GM12878 (cell line): ENCODE results near the gene CLDN7. TPM values are rescaled to one million over a fixed set of nuclear protein-coding genes. Genes with fewer than 3 reads are reported as not detected.

Source experiments
- ATAC-seq: fragments of 200-7000 bp; cut with Tn5 transposase; 3 replicates; pipeline ENCODE4 v1.9.1; 2020; ENCODE audit warnings: mild to moderate bottlenecking, moderate library complexity
- BruUV-seq: library from RNA; stranded (reverse); fragments of 400-500 nt; replicated peaks from 2 replicates; lab custom pipeline; 2021; lab: Mats Ljungman, UMichigan
- CTCF ChIA-PET: fragments of 300-600 bp; sonication (Branson Sonifier 250); formaldehyde crosslinking; extraction: SDS; loops from one replicate; lab custom pipeline; 2021; ENCODE audit warnings: inconsistent platforms; lab: Yijun Ruan, JAX
- POLR2A ChIA-PET: fragments of 350-600 bp; formaldehyde crosslinking; extraction: SDS; loops from one replicate; lab custom pipeline; 2021; ENCODE audit warnings: inconsistent platforms; lab: Charles Lee
- RAD21 ChIA-PET: fragments of 300-600 bp; sonication (Branson Sonifier 250); formaldehyde crosslinking; loops from one replicate; lab custom pipeline; 2023; ENCODE audit warnings: antibody characterized with exemption; ENCODE audit not compliant: unreplicated experiment; lab: Charles Lee
- SMC1A ChIA-PET: fragments of 300-600 bp; sonication (Branson Sonifier 250); formaldehyde crosslinking; loops from one replicate; lab custom pipeline; 2023; ENCODE audit not compliant: unreplicated experiment, uncharacterized antibody; lab: Charles Lee
- DNase-seq: peaks from one replicate; pipeline ENCODE4 v3.0.0-alpha.2; 2011; ENCODE audit warnings: low read depth, low spot score
- FAIRE-seq: peaks from 3 replicates; lab custom pipeline; 2011; peaks lifted over from hg19 to GRCh38; lab: Jason Lieb, UNC
- H2AFZ ChIP-seq: 2 replicates; pipeline ENCODE4 v1.6.0; 2011; ENCODE audit warnings: low read depth, low read length, control low read depth; ENCODE audit not compliant: control insufficient read depth
- H3K27ac ChIP-seq: 2 replicates; pipeline ENCODE4 v1.5.1; 2011; ENCODE audit warnings: control low read depth; ENCODE audit not compliant: control insufficient read depth, insufficient read depth
- H3K27me3 ChIP-seq, 2 experiments: replicated peaks in 1 of 2; 2 replicates each; pipeline versions ENCODE4 v1.6.0 to v1.6.1; 2011; ENCODE audit warnings: low read length in 1 of 2; ENCODE audit not compliant: control insufficient read depth in 2 of 2, insufficient read depth in 2 of 2
- H3K36me3 ChIP-seq, 2 experiments: 2 replicates each; pipeline ENCODE4 v1.5.1; 2011; ENCODE audit warnings: low read length in 1 of 2; ENCODE audit not compliant: control insufficient read depth in 2 of 2, insufficient read depth in 2 of 2
- H3K4me1 ChIP-seq: 2 replicates; pipeline ENCODE4 v1.6.1; 2011; ENCODE audit warnings: mild to moderate bottlenecking, low read length, moderate library complexity, mixed read lengths; ENCODE audit not compliant: control insufficient read depth, insufficient read depth
- H3K4me2 ChIP-seq: 2 replicates; pipeline ENCODE4 v1.6.0; 2011; ENCODE audit warnings: control low read depth; ENCODE audit not compliant: control insufficient read depth, insufficient read depth
- H3K4me3 ChIP-seq: fragments of 200-600 bp; sonication (generic); 2 replicates; pipeline ENCODE4 v1.5.1; 2016
- H3K79me2 ChIP-seq: 2 replicates; pipeline ENCODE4 v1.6.0; 2011; ENCODE audit warnings: low read length; ENCODE audit not compliant: control insufficient read depth, insufficient read depth
- H3K9ac ChIP-seq: 2 replicates; pipeline ENCODE4 v1.8.0; 2011; ENCODE audit warnings: low read length, control low read depth, mixed read lengths; ENCODE audit not compliant: control insufficient read depth, insufficient read depth
- H3K9me3 ChIP-seq: replicated peaks from 3 replicates; pipeline ENCODE4 v1.5.1; 2011; ENCODE audit warnings: mild to moderate bottlenecking, low read length; ENCODE audit not compliant: control insufficient read depth, insufficient read depth
- H4K20me1 ChIP-seq: 2 replicates; pipeline ENCODE4 v1.6.0; 2011; ENCODE audit not compliant: control insufficient read depth, insufficient read depth
- ATF3 ChIP-seq: IDR thresholded peaks from 2 replicates; pipeline ENCODE4 v1.6.1; 2011; ENCODE audit warnings: low read depth, mild to moderate bottlenecking, low read length, moderate library complexity, borderline replicate concordance; ENCODE audit errors: extremely low read depth
- BHLHE40 ChIP-seq, 2 experiments: fragments of 450-650 bp in 1 of 2; IDR thresholded peaks; 2 replicates each; pipeline ENCODE4 v1.6.1; 2011 to 2017; ENCODE audit warnings: low read depth in 2 of 2, borderline replicate concordance in 1 of 2, improper control_type of control experiment in 1 of 2, low read length in 1 of 2, mild to moderate bottlenecking in 1 of 2
- NFIC ChIP-seq: IDR thresholded peaks from 2 replicates; pipeline ENCODE4 v1.6.1; 2012; ENCODE audit warnings: low read depth, mild to moderate bottlenecking, inconsistent platforms, low read length, moderate library complexity
- PAX5 ChIP-seq: IDR thresholded peaks from 2 replicates; pipeline ENCODE4 v1.6.1; 2011; ENCODE audit warnings: low read depth, low read length, borderline replicate concordance
- PAX8 ChIP-seq: fragments of 450-650 bp; IDR thresholded peaks from 2 replicates; pipeline ENCODE4 v1.6.1; 2017; ENCODE audit warnings: mild to moderate bottlenecking, moderate library complexity
- POU2F2 ChIP-seq: IDR thresholded peaks from 3 replicates; pipeline ENCODE4 v1.6.1; 2011; ENCODE audit warnings: low read depth, mild to moderate bottlenecking, low read length, borderline replicate concordance
- TARDBP ChIP-seq: IDR thresholded peaks from 2 replicates; pipeline ENCODE4 v1.6.1; 2016; ENCODE audit warnings: borderline replicate concordance
- WGBS: methylation state at CpG from one replicate; pipeline ENCODE4 v1.1.6; 2016; ENCODE audit warnings: low lambda C conversion rate; ENCODE audit not compliant: insufficient replicate concordance, insufficient coverage; ENCODE audit errors: missing lambda C conversion rate; 5-methylcytosine and 5-hydroxymethylcytosine counted together
- in situ Hi-C: fragments of 300-500 bp; cut with MboI; formaldehyde crosslinking; loops from 9 replicates; pipeline ENCODE4 v1.14.3; 2018; ENCODE audit warnings: mixed read lengths
- intact Hi-C: fragments of 100-400 bp; cut with micrococcal nuclease; formaldehyde crosslinking; loops from one replicate; pipeline ENCODE4 v1.14.2; 2022; ENCODE audit not compliant: unreplicated experiment
- polyA plus RNA-seq, 11 experiments: library from polyadenylated mRNA; depleted of rRNA in 4 of 11; unstranded in 6 of 11; stranded (reverse) in 5 of 11; fragments of >200 nt; fragmentation: Nextera tagmentation in 4 of 11; fragmentation: Illumina TruSeq in 1 of 11; extraction: Ambion mirVana in 4 of 11; extraction: Trizol in 1 of 11; gene quantifications; 1 replicate in 1 of 11; 2 replicates in 10 of 11; pipeline versions ENCODE4 v1.2.1 to v1.2.3, GENCODE V29; 2011 to 2016; ENCODE audit warnings: inconsistent platforms in 2 of 11, missing spikeins in 2 of 11, low read depth in 1 of 11
- total RNA-seq, 4 experiments: library from RNA; depleted of rRNA in 3 of 4; stranded (reverse); fragments of >200 nt in 3 of 4; fragmentation: Illumina TruSeq in 1 of 4; extraction: Trizol in 1 of 4; gene quantifications; 2 replicates each; pipeline versions ENCODE4 v1.2.1 to v1.2.3, GENCODE V29; 2013 to 2021

Gene CLDN7
- total and polyA plus RNA-seq, 10 of the 15 experiments (the other 5 are each of a cell fraction or from before 2014, with no cell fraction given): 0.19 to 1.3 (median 0.36) TPM; not detected in 5

GRCh38 chr17:7236808-7237207 is 25.5 kb downstream of the CLDN7 start:
- H3K9ac ChIP-seq: no peak overlapping the region
- BruUV-seq: no TSS peak

More at GRCh38 chr17:7236808-7237207, 25.5 kb downstream of the CLDN7 start:
- no peaks in the 10 kb centered on the region for H3K27me3 ChIP-seq
- peaks cover 32% of the 10 kb centered on the region for H3K4me1 ChIP-seq
- SMC1A ChIA-PET: no interaction called here
- no peak for TF ChIP-seq ATF3
- no peak for TF ChIP-seq PAX5
- no peak for TF ChIP-seq TARDBP
- TF ChIP-seq PAX8: no peak
- TF ChIP-seq NFIC: no peak
- no peak for TF ChIP-seq BHLHE40 (IDR thresholded peaks at IDR 0.05; ENCODE audit: borderline replicate concordance in 1 of 2, low read depth in 2 of 2, low read length in 1 of 2)
- no peak for TF ChIP-seq POU2F2
- WGBS: 89% methylated on average over 6 of the region's 6 CpGs
- in situ Hi-C loops: no loop called here
- RAD21 ChIA-PET: interaction anchor here (1.2 to 1.6 kb wide), 2 partner anchors 13 to 17 kb away, joined by 3 to 7 read pairs; partner anchors contain the start of genes ACADVL and DLG4
- DNase-seq: no peak
- peak overlapping the region; percentile 70; the same call in 1 of the 2 replicates for H3K4me3 ChIP-seq
- no peaks in the 10 kb centered on the region for H3K9me3 ChIP-seq
- H3K79me2 ChIP-seq: peaks cover 68% of the 10 kb centered on the region
- no peak overlapping the region for H3K27ac ChIP-seq
- H3K4me2 ChIP-seq: peak overlapping the region; percentile 49; the same call in 1 of the 2 replicates
- H2AFZ ChIP-seq: no peak overlapping the region
- intact Hi-C loops: no loop called here
- POLR2A ChIA-PET: interaction anchor here (0.8 to 7.3 kb wide), 5 partner anchors 14 to 199 kb away, joined by 3 to 99 read pairs (median 3); partner anchors contain the start of genes ACADVL, CTDNEP1, DLG4 and ELP5
- no peak for ATAC-seq
- FAIRE-seq: no peak
- CTCF ChIA-PET: interaction anchor here (0.5 to 1.5 kb wide), 2 partner anchors 16 to 56 kb away, joined by 3 to 9 read pairs; partner anchors contain the start of genes ACADVL and DLG4
- H3K36me3 ChIP-seq: peaks cover 6 to 14% of the 10 kb centered on the region in 2 experiments
- H4K20me1 ChIP-seq: no peaks in the 10 kb centered on the region
